IPS DF 6.9 (cell line): Measurements from ENCODE around the gene PUS1.
"Not testable (repeated sequence)": the region's sequence is repeated elsewhere in the genome, so short reads cannot be mapped to it uniquely, and the experiment has no call there.

Experiments
- DNase-seq: peaks from one replicate; pipeline ENCODE4 v3.0.0-alpha.2; 2013; ENCODE audit warnings: low read depth, low spot score
- H3K27ac ChIP-seq: one replicate; pipeline ENCODE4 v1.5.1; 2013; ENCODE audit warnings: low read length, control low read depth
- H3K27me3 ChIP-seq: 2 replicates; pipeline ENCODE4 v1.6.1; 2013; ENCODE audit warnings: mild to moderate bottlenecking, low read length; ENCODE audit not compliant: control insufficient read depth, insufficient read depth
- H3K36me3 ChIP-seq: 2 replicates; pipeline ENCODE4 v1.6.1; 2013; ENCODE audit warnings: low read length; ENCODE audit not compliant: control insufficient read depth, insufficient read depth
- H3K4me1 ChIP-seq: 2 replicates; pipeline ENCODE4 v1.6.1; 2013; ENCODE audit warnings: low read length; ENCODE audit not compliant: control insufficient read depth, insufficient read depth
- H3K4me3 ChIP-seq: 2 replicates; pipeline ENCODE4 v1.5.1; 2013; ENCODE audit warnings: mild to moderate bottlenecking, low read length
- H3K9me3 ChIP-seq: 2 replicates; pipeline ENCODE4 v1.6.1; 2013; ENCODE audit warnings: low read length, inconsistent platforms; ENCODE audit not compliant: control insufficient read depth, insufficient read depth
- WGBS: extraction: QIAGEN DNeasy Blood & Tissue Kit; methylation state at CpG from one replicate; pipeline ENCODE4 v1.1.7; 2013; ENCODE audit warnings: mixed read lengths, missing lambda C conversion rate; ENCODE audit not compliant: insufficient read length, insufficient coverage; 5-methylcytosine and 5-hydroxymethylcytosine counted together

PUS1 gene

GRCh38 chr12:131985510-131985875, 56.4 kb downstream of the PUS1 start:
- not testable (repeated sequence) for H3K4me3 ChIP-seq, H3K9me3 ChIP-seq, H3K27me3 ChIP-seq, DNase-seq, H3K27ac ChIP-seq, H3K4me1 ChIP-seq
- peaks cover 12% of the 10 kb centered on the region for H3K36me3 ChIP-seq
- WGBS: no CpG with 5 or more reads among the region's 11 CpGs

DNA sequence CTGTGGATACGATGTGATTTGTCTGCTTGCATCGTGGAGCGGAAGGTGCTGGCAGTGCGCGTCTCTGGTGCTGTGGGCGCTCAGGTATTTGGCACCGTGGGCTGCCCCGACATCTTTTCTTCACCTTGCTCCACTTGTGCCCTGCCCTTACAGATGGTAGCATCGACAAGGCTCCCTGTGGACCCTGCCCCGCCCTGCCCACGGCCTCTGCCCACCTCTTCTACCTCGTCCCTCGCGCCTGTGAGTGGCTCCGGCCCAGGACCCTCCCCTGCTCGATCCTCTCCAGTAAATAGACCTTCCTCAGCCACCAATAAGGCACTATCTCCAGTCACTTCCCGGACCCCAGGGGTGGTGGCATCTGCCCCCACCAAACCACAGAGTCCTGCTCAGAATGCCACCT, 57.3 kb downstream of the PUS1 start:
- no peak overlapping the region for H3K4me3 ChIP-seq
- no peak for DNase-seq
- H3K27me3 ChIP-seq: no peaks in the 10 kb centered on the region
- peaks cover 12% of the 10 kb centered on the region for H3K36me3 ChIP-seq
- WGBS: no CpG with 5 or more reads among the region's 17 CpGs
- H3K27ac ChIP-seq: no peak overlapping the region
- H3K9me3 ChIP-seq: no peaks in the 10 kb centered on the region
- H3K4me1 ChIP-seq: peaks cover 13% of the 10 kb centered on the region

GRCh38 chr12:131986910-131987309, 57.8 kb downstream of the PUS1 start:
- Histone ChIP-seq H3K27me3 (no peaks in the 10 kb centered on the region), H3K4me3 (no peak overlapping the region), H3K9me3 (no peaks in the 10 kb centered on the region), H3K27ac (no peak overlapping the region), H3K4me1 (peaks cover 13% of the 10 kb centered on the region), H3K36me3 (peaks cover 7% of the 10 kb centered on the region)
- DNase-seq: no peak
- WGBS: no CpG with 5 or more reads among the region's 5 CpGs

DNA sequence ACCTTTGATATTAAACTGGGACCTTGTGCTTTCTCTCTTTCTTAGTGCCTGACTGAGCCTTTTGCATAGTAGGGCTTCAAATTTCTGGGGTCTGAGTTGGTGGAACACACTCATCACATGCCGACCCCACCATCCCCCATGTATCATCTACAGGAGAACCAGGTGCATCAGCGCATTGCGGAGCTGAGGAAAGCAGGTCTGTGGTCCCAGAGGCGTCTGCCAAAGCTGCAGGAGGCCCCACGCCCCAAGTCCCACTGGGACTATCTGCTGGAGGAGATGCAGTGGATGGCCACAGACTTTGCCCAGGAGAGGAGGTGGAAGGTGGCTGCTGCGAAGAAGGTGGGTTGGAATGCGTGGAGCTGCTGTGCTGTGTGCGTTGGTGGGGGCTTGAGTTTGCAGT, 58.5 kb downstream of the PUS1 start:
- no CpG with 5 or more reads among the region's 8 CpGs for WGBS
- Histone ChIP-seq H3K36me3 (peaks cover 7% of the 10 kb centered on the region; the same call in 1 of the 2 replicates), H3K4me1 (peaks cover 13% of the 10 kb centered on the region), H3K9me3 (no peaks in the 10 kb centered on the region), H3K27ac (no peak overlapping the region), H3K4me3 (no peak overlapping the region), H3K27me3 (no peaks in the 10 kb centered on the region)
- DNase-seq: no peak

GRCh38 chr12:131988054-131988796, 59.1 kb downstream of the PUS1 start:
- Histone ChIP-seq H3K27ac (peak overlapping the region; percentile 7), H3K9me3 (no peaks in the 10 kb centered on the region), H3K36me3 (peaks cover 10% of the 10 kb centered on the region; the same call in 1 of the 2 replicates), H3K27me3 (no peaks in the 10 kb centered on the region), H3K4me1 (peaks cover 13% of the 10 kb centered on the region), H3K4me3 (no peak overlapping the region)
- no CpG with 5 or more reads among the region's 8 CpGs for WGBS
- DNase-seq: no peak

DNA sequence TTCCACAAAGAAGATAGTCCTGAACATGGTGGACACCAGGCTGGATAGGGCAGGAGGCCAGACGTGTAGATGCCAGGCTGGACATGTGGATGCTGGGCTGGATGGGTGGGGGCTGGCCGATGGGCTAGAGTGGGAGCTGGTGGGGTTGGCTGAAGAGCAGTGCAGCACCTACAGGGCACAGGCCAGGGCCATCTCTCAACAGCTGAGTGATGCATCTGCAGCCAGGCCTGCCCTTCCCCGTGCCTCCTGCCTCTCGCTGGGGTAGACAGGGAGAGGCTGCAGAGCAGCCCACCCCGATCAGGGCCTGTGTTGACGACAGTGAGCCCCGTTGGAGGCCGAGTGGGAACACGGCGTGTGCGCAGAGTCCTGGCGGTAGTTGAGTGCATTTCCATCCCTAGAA, 59.9 kb downstream of the PUS1 start:
- DNase-seq: no peak
- WGBS: no CpG with 5 or more reads among the region's 12 CpGs
- Histone ChIP-seq H3K27me3 (no peaks in the 10 kb centered on the region), H3K4me3 (no peak overlapping the region), H3K4me1 (peaks cover 13% of the 10 kb centered on the region), H3K36me3 (peaks cover 15% of the 10 kb centered on the region; the same call in 1 of the 2 replicates), H3K27ac (peak overlapping the region; percentile 7), H3K9me3 (no peaks in the 10 kb centered on the region)

GRCh38 chr12:131990066-131990979, 61.2 kb downstream of the PUS1 start:
- no CpG with 5 or more reads among the region's 24 CpGs for WGBS
- Histone ChIP-seq H3K4me3 (no peak overlapping the region), H3K27ac (peak overlapping the region; percentile 99), H3K27me3 (no peaks in the 10 kb centered on the region), H3K9me3 (no peaks in the 10 kb centered on the region), H3K4me1 (peaks cover 13% of the 10 kb centered on the region), H3K36me3 (peaks cover 18% of the 10 kb centered on the region; the same call in 1 of the 2 replicates)
- peak; percentile 43 for DNase-seq

DNA sequence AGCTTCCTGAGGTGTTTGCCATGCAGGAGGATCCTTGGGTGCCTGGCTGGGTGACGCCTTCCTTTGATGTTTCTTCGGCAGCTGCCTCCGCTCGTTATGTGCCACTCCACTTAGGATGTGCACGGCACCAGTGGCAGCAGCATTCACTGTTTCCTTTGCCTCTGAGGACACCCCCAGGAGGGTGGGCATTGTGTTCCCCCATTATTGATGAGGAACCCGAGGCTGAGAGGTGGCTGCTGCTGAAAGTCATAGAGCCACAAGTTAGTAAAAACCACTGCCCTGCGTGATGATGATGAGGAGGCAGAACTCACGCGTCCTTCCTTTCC, 61.9 kb downstream of the PUS1 start:
- no peak overlapping the region for H3K4me3 ChIP-seq
- no CpG with 5 or more reads among the region's 9 CpGs for WGBS
- H3K36me3 ChIP-seq: peaks cover 18% of the 10 kb centered on the region; the same call in 1 of the 2 replicates
- H3K4me1 ChIP-seq: peaks cover 13% of the 10 kb centered on the region
- peak overlapping the region; percentile 99 for H3K27ac ChIP-seq
- no peaks in the 10 kb centered on the region for H3K9me3 ChIP-seq
- no peaks in the 10 kb centered on the region for H3K27me3 ChIP-seq
- DNase-seq: no peak

GRCh38 chr12:131991816-131992430, 62.8 kb downstream of the PUS1 start:
- WGBS: no CpG with 5 or more reads among the region's 11 CpGs
- Histone ChIP-seq H3K36me3 (peaks cover 15% of the 10 kb centered on the region; the same call in 1 of the 2 replicates), H3K9me3 (no peaks in the 10 kb centered on the region), H3K4me3 (no peak overlapping the region), H3K27ac (no peak overlapping the region), H3K27me3 (no peaks in the 10 kb centered on the region), H3K4me1 (peaks cover 13% of the 10 kb centered on the region)
- DNase-seq: no peak

DNA sequence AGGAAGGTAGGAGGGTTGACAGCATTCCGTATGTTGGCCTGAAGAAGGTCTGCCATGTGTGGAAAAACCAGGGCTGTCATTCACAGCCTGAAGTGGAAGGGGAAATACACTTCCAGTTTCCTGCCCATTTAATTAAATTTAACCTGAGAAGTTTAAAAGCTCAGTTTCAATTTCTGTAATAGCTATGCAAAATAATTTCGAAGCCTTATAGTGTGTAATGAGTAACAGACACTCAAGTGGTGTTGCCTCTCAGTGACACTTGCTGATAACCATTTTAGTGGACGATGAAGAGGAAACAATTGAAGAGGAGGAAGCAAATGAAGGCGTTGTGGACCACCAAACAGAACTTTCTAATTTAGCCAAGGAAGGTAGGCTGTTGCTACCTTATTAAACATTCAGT, 65.5 kb downstream of the PUS1 start:
- no peak for DNase-seq
- Histone ChIP-seq H3K36me3 (peaks cover 15% of the 10 kb centered on the region; the same call in 1 of the 2 replicates), H3K4me3 (no peak overlapping the region), H3K9me3 (no peaks in the 10 kb centered on the region), H3K4me1 (peaks cover 7% of the 10 kb centered on the region; the same call in 1 of the 2 replicates), H3K27ac (no peak overlapping the region), H3K27me3 (no peaks in the 10 kb centered on the region)
- no CpG with 5 or more reads among the region's 4 CpGs for WGBS
